HG03139 (cell line): ENCODE results near the gene GRK3.

ENCODE experiments used
- ATAC-seq: cut with Tn5 transposase; IDR thresholded peaks from one replicate; pipeline ENCODE4 v1.9.1; 2021; ENCODE audit not compliant: unreplicated experiment

Gene GRK3

GRCh38 chr22:25656724-25657123 lies 92.2 kb downstream of the GRK3 start:
- peak; percentile 82 for ATAC-seq

GRCh38 chr22:25658633-25659032 lies 94.2 kb downstream of the GRK3 start:
- no peak for ATAC-seq

- no peak for ATAC-seq
Measured at GRCh38 chr22:25659413-25659812, 94.9 kb downstream of the GRK3 start.

- no peak for ATAC-seq
Measured at GRCh38 chr22:25660336-25660735, 95.9 kb downstream of the GRK3 start.

- no peak for ATAC-seq
Measured at GRCh38 chr22:25661073-25661472, 96.6 kb downstream of the GRK3 start.

GRCh38 chr22:25663654-25664053 lies 99.2 kb downstream of the GRK3 start:
- no peak for ATAC-seq

- no peak for ATAC-seq
Measured at GRCh38 chr22:25666308-25666707, 101.8 kb downstream of the GRK3 start.

GRCh38 chr22:25668437-25668836 lies 104.0 kb downstream of the GRK3 start:
- ATAC-seq = no peak

- ATAC-seq = no peak
Measured at GRCh38 chr22:25669253-25670069, 105.0 kb downstream of the GRK3 start.

- no peak for ATAC-seq
Measured at GRCh38 chr22:25670070-25670461, 105.6 kb downstream of the GRK3 start.

GRCh38 chr22:25672289-25673084 lies 108.0 kb downstream of the GRK3 start:
- no peak for ATAC-seq

- no peak for ATAC-seq
Measured at GRCh38 chr22:25673713-25674112, 109.2 kb downstream of the GRK3 start.

GRCh38 chr22:25677631-25678030 lies 113.2 kb downstream of the GRK3 start:
- ATAC-seq = no peak

GRCh38 chr22:25680051-25680450 lies 115.6 kb downstream of the GRK3 start:
- no peak for ATAC-seq

- ATAC-seq = no peak
Measured at GRCh38 chr22:25680956-25681355, 116.5 kb downstream of the GRK3 start.

- ATAC-seq = no peak
Measured at GRCh38 chr22:25682109-25682508, 117.6 kb downstream of the GRK3 start.

GRCh38 chr22:25688627-25689026 lies 124.2 kb downstream of the GRK3 start:
- ATAC-seq = no peak

GRCh38 chr22:25689631-25690030 lies 125.2 kb downstream of the GRK3 start:
- ATAC-seq = no peak

GRCh38 chr22:25690798-25691197 lies 126.3 kb downstream of the GRK3 start:
- no peak for ATAC-seq

- no peak for ATAC-seq
Measured at GRCh38 chr22:25692397-25693267, 128.2 kb downstream of the GRK3 start.

GRCh38 chr22:25693268-25693565 lies 128.7 kb downstream of the GRK3 start:
- ATAC-seq = no peak
